NCI-H2171 (cell line): ENCODE data around the gene GABRB1.

Experiments used
- DNase-seq: peaks from one replicate; lab custom pipeline; 2025; lab: John Stamatoyannopoulos, UW

Gene GABRB1

DNA sequence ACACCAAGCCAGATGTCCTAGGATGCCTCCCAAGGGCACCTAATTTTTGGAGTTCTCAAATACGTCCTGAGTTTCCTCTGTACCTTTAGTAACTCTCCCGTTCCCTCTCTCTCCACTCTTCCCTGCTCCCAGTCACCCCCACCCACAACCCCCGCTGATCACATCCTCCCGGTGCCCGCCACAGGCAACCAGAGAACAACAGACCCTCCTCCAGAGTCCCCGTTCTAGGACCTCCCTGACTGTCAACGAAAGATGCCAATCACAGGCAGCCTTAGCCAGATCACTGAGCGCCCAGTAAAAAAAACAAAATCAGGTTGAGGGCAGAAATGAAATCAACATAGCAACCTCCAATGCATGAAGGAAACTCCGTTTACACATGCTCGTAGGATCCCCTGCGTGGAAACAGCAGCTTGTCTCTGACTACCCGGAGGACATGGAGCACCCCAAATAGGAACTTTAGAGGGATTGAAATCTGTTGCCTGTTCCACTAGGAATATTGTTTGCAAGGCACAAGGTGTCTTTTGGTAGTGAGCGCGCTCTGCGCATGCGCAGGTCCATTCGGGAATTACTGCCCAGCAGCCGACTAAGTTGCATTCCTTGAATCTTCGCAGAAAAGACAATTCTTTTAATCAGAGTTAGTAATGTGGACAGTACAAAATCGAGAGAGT is at the start of gene GABRB1:
Gene GABRB1 (plus strand): TSS at position 557 of the 668 bp plus-strand sequence.
- DNase-seq = peak; percentile 7

DNA sequence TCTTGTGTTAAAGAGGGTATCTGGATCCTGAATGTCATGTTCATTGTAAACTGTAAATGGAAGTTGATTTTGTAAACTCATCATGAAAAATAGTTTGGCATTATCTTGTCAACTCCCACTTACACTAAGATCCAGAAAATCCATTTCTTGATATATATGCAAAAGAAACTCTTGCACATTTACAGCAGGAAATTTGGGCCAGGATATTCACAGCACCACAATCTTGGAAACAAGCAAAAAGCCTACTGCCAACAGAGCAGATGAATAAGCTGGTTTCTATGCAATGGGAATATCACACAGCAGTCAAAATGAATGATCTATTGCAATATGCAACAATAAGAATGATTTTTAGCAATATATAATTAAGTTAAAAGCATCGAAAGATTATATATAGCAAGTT is 46.6 kb upstream of the GABRB1 start:
- DNase-seq = no peak

DNA sequence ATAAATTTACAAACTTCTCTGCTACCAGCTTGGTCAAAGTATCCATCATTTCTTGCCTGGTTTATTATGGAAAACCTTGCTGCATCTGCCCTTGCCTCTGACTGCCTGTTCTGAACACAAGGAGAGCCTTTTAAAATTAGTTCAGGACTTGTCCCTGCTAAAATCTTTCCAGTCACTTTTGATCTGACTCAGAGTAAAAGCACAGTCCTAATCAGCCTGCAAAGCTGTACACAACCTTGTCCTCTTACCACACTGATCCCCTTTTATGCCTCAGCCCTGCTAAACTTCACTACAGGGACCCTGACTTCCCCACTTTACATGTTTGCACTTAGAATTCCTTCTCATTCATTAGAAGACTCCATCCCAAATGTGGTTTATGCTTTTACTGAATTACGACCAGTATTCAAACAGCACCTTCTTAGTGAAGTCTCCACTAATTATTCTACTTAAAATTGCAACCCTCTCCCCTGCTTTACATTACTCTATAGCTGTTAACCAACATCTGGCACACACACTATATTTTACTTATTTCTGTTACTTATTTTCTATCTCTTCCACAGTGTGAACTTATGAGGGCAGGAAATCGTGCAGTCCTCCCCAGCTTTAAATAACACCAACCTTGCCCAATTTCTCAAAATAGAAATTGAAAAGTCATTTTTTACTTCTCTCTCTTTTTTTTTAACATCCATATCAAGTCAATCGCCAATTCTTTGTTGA is 44.3 kb upstream of the GABRB1 start:
- DNase-seq = no peak

DNA sequence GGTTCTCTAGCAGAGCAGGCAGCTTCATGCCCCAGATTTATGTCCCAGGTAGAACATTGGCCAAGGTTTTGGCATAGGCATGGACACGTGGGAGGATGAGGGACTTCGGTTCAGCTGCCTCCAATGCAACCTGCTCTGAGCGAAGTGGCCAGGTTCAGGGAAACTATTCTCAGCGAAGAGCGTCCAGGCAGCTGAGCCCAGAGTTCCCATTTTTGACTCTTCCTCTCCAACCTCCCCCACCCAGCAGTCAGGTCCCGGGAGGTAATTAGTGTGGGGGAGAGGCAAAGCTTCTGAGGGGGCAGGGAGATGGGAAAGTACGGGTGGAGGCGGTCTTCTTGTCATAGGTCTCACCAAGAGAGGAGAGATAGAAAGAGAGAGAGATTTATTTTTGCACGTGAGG is 39.0 kb upstream of the GABRB1 start:
- no peak for DNase-seq

DNA sequence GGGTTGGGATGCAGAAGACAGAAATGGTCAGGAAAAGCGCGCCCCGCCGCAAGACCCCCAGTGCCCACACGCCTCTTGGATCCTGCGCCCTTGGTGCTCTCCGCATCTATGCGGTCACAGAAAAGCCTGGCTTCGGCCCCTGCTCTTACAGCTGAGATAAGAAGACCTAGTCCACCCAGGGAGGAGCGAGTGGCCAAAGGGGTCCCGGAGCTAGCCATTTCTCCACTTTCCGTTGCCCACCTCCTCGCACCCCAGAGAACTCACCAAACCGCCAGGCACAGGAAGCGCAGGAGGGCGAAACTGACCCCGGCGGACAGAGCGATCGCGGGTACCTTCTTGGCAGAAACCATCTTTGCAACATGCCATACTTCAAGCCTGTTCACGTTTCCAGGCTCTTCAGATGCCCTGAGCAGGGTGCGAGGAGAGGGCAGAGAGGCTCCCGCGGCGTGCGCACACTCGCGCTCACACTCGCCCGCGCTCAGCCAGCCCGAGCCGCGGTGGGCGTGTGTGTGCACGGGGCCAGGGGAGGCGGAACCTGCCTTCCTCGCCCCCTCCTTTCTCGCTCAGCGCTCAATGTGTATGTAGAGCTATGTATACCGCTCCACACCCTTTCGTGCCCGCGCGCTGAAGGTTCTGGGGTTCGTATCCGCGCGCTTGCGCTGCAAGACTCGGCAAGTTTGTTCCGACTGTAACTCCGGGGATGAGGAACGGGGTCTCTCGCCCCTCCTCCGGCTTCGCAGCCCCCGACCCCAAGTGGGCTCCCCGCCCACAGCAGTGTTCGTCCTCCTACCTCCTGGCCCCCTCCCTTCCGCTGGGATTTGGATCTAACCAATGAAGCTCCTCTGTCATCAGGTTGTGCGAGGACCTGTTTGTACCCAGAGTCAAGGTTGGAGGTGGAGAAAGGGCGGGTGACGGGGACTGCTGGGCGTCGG is 38.0 kb upstream of the GABRB1 start, which contains the start of gene GABRA4:
Gene GABRA4 (minus strand): TSS at position 507 of the 932 bp plus-strand sequence. CDS start 157 bp downstream, at position 350.
- DNase-seq = no peak

DNA sequence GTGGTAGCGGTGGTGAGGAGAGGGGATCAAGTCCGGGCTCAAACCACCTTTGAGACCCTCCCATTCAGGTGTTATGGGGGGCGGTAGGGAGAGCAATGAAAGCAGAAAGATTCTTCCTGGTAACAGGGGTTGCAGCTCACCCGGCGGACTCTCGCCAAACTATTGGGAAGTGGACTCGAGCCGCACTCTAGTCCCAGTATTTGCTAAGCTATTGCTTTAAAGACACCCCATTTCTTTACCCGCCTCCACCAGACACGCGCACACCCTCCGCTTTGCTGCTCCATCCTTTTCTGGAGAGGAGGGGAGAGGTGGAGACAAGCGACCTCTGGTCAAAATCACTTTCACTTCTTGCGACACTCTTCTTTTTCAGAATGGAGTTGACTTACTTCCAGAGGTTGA is 37.4 kb upstream of the GABRB1 start:
- no peak for DNase-seq

DNA sequence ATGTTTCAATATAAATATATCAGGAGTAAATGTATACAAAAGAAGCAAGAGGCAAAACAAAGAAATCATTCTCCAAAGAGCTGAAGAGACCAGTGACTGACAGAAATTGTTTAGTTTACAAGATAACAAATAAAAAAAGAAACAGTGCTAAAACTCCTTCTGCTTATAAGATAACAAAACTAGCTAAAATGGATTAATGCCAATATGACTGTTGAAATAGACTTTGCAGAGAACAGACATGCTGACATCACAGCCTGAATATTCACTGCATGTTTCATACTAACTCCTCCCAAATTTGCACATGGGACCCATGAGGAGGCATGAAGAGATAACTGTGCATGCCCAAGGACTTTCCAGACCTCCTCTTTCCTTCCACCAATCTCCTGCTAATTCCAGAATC is 31.8 kb upstream of the GABRB1 start:
- DNase-seq = no peak

DNA sequence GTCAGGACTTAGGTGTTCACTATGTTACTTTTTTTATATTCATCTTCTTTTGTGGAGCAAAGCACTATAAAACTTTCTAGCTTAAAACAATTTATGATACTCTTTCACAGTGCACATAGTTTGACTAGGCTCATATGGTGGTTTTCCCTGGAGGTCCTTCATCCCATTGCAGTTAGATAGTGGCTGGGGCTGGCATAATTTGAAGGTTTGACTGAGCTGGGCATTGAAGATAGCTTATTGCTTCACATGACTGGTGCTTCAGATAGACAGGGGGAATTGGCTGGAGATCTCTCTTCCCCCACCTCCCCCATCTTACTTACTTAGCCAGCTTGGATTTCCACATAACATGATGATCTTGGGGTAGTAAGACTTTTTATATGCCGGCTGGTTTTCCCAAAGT is 31.0 kb upstream of the GABRB1 start:
- no peak for DNase-seq

DNA sequence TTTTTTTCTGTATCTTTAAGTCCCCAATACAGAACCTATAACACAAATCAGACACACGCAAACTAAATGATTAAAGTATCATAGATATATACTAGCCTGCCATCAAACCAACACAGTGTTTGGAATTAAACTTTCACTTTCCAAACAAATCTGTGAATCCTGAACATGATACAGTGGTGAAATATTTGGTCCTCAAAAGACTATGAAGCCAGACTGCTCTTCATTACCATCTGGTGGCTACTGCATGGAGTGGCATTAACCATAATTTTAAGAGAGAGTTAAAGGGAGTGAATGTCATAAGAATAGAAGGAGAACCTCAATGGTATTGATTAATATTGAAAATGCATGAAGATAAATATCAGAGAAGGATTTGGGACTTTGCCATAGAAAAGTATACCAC is 28.8 kb upstream of the GABRB1 start:
- DNase-seq = no peak

DNA sequence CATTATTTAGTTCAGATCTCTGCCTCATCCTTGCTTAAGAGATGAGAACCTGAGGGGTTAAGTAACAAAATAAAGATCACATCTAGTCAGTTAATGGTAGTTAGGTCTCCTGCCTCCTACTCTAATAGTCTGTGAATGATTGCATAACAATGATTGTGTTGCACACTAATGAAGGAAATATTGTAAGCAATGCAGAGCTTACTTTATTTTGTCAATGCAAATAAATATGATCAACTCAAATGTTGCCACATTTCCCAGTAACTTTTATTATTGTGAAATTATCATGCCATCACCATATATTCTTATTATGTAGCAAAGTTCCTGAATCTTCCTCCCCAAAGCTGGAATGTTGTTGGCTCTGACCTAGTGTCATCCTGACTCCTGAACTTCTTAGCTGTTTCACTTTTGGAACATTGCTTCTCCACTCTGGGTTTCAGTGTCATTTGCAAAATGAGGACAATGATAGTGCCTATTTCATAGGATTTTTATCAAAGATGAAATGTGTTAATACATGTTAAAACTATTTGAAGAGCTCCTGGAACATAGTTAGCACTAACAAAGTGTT is 20.9 kb upstream of the GABRB1 start:
- DNase-seq = no peak

DNA sequence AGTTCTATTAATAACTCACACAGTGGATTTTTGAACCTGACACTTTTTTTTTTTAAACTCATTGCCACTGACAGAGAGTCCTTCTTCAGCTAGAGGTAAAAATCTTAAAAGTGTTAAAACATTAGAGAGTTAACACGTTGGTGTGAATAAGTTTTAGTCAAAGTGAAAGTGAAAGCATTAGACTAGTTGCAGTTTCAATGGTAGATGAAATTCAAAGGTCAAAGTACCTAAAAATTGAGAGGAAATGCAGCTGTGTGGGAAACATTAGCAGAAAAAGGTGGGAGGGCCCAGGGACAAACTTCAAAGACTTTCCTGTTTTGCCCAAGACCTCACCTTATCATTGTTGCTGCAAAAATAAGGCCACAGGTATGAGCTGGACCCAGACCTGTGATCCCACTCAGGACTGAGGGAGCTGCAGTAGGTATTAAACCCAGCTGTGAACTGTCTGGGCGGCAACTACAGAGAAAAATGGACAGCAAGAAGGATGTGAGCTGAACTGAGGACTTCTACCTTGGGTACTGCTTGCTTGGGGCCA is 20.4 kb upstream of the GABRB1 start:
- DNase-seq = no peak

DNA sequence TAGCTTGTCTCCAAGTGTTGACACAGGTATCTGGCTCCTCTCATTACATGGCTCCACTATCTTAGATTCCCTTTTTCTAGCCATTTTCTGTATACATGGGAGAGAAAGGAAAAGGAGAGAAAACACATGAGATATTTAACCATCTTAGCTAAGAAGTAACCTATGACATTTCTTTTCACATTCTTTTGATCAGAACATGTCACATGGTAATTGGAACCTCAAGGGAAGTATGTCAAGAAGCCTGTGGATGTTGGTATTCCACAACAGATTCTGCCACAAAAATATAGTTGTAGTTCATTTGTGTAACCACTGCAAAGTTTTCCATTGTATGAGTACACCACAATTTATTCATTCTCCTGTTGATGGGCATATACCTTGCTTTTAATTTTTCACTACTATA is 18.7 kb upstream of the GABRB1 start:
- DNase-seq = no peak

DNA sequence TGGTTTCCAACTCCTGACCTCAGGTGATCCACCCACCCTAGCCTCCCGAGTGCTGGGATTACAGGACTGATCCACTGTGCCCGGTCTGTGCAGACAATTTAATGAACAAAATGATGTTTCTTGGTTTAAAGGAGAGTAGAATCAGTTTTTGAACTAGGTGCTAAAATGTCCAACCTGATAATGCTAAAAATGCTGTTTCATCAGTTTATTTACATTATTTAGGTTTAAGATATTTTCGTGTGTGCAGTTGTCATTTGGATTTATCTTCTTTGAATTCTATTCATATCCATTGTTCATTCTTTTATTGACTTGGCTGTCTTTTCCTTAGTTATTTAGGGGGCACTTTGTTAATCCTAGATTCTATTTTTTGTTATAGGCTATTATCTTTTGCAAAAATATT is 18.0 kb upstream of the GABRB1 start:
- no peak for DNase-seq

DNA sequence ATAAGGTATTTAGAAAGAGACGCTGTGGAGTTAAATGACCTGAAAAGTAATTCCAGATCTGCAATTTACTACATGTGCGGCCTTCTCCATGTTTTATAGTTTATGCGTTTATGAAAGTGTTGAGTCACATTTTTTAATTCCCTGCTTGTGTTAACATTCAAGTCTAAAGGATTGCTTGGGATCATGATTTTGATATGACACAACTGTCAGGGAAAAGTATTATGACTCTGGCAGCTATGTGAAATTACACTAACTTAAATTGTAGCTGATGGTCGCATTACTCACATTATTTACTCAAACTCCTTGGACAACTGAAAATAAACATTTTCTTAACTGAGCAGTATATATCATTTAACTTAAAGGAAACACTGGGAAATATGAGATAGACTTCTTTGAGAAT is 14.3 kb upstream of the GABRB1 start:
- DNase-seq = no peak

DNA sequence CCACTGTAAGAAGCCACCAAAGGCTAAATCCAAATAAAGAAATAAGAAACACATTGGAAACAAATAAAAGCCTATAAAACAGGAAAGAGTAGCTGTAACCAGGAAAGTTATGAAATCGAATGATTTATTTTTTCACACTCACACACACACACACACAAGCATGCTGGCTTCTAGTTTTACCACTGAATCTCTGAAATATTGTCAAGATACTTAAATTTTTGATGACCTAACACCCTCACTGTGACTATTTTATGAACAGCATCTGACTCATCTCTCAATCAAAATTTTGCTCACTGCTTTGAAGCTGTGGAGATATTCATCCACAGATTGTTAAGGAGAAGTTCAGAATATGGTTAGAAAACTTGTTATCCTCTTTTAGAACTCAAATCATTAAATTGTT is 13.9 kb upstream of the GABRB1 start:
- no peak for DNase-seq

DNA sequence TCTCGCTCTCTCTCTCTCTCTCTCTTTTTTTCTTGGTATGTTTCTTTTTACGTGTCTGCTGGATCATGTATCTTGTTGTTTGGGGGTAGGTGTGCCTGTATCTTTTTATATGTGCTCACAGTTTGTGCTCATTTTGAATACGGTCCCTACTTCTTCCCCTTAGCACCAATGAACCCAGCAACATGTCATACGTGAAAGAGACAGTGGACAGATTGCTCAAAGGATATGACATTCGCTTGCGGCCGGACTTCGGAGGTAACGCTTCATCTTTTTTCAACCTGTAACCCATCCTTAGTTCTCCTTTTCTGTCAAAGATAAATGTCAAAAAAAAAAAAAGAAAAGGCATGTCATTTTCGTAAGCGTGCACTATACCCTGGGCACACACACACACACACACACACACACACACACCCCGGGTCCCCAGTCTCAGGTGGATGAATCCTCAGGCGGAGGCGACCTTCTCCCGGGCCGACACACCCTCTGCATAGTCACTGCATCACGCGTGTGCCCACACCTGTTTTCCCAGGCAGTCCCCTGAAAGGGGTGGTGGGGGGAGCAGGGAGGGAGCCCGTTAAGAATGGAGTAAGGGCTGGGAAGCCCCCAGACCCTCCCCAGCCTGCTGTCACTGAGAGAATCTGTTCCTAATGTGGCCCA is 511 bp downstream of the GABRB1 start:
- no peak for DNase-seq

DNA sequence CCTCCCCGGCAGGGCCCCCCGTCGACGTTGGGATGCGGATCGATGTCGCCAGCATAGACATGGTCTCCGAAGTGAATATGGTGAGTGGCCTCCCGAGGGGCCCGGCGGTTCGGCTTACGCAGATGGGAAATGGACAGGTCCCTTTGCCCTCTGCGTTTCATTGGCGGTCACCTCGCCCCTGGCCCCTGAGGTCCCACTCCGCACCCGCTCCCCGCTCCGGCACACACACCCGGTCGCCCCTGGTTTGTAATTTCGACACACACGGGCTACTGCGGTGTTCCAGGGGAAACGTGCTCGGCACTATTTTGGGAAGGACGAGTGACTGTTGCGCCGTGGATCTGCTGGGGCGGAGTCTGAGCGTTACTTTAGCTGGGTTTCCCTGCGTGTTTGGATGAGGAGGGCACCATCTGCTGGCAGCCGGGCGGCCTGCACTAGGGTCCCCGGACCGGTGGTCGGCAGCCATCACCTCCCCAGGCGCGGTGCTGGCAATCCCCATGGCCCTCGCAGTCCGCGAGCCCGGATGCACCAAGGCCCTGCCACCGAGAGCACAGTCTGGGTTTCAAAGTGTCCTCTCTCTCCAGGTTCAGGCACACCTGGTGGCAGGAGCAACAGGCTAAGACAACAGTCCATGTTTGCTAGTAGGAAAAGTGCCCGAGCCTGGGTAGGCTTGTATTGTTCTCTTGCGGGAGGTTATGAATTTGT is 1.2 kb downstream of the GABRB1 start:
- peak; percentile 21 for DNase-seq

DNA sequence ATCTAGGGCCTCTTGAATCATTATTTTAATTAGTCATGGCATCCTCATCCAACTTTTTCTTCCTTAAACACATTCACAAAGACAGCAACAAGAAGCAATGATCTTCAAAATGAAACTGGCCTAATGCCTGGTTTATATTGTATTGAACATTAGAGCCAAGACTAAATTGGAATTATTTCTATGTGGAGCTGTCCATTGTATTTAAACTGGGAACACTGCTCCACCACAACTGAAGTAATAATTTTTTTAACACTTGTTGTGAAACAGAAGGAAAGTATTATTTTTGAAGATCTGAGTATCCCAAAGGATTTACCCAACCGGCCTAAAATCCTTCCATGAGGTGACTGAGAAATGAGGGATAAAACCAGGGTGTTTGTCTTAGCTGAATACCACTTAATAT is 6.9 kb downstream of the GABRB1 start:
- no peak for DNase-seq

DNA sequence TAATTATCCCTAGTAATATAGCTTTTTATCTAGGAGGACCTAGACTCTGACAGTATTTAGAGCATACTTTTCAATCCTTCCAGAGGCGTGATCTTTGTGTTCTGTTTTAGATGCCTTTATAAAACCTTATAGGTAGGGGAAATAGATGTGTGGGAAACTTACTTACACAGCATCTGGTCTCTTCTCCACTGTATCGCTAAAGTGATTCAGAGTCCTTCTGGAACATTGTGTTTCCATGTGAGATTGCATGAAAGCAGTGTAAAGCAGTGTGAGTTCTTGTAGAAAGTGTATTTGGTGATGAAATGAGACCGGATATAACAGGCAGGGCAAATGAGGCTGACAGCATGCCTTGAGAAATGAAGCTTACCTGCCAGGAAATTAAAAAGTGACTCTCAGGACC is 9.5 kb downstream of the GABRB1 start:
- no peak for DNase-seq

DNA sequence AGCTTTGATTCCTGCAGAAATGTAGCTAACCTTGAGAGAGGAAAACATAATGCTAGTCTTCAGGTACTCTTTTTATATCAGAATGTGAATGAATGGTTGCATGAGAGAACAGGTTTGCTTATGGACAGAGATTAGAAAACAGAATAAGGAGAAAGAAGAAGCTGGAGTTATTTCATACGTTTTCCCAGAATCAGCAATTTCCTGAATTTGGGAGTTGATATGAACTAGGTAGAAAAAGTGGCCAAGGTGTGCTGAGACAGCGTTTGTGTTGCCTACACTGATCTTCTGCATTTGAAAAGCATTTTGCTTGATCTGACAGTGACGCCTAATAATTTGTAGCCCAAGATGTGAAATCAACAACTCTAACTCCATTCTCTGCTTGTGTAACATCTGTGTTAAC is 12.5 kb downstream of the GABRB1 start:
- no peak for DNase-seq

DNA sequence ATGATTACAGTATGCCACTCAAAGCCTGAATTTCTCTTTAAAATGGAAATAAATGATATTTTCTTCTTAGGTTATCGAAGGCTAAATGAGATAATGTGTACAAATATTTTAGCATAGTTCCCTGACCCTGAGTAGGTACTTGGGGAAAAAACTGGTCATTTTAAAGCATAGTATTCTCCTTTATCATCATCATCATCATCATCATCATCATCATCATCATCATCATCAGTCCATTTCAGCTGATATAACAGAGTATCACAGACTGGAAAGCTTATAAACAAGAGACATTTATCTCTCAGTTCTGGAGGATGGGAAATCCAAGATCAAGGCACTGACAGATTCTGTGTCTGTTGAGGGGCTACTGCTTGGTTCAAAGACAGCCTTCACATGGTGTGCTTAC is 13.9 kb downstream of the GABRB1 start:
- DNase-seq = no peak
